Activated T-cell treated with anti-CD3 and anti-CD28 coated beads for 48 hours (primary cell): ENCODE data around the gene WNT8A.

Experiments
- DNase-seq: peaks from one replicate; pipeline ENCODE4 v3.0.0-alpha.2; 2020; ENCODE audit warnings: low read depth

The WNT8A gene

GRCh38 chr5:138140268-138140667 is 56.4 kb downstream of the WNT8A start:
- DNase-seq = no peak
